IMR-90 (cell line): ENCODE data around the gene ZFPL1. TPM values are rescaled to one million over a fixed set of nuclear protein-coding genes. Genes with fewer than 3 reads are reported as not detected.

Experiments
- ATAC-seq: fragments of 200-7000 bp; cut with Tn5 transposase; 2 replicates; pipeline ENCODE4 v1.9.1; 2020; ENCODE audit warnings: low read depth, mild to moderate bottlenecking, moderate library complexity
- BruUV-seq: library from RNA; stranded (reverse); fragments of 400-500 nt; replicated peaks from 2 replicates; lab custom pipeline; 2021; lab: Mats Ljungman, UMichigan
- CTCF ChIA-PET: fragments of 300-600 bp; formaldehyde crosslinking; extraction: SDS; loops from one replicate; lab custom pipeline; 2021; ENCODE audit warnings: antibody characterized with exemption; lab: Yijun Ruan, JAX
- POLR2A ChIA-PET: fragments of 300-600 bp; sonication (Branson Sonifier 250); formaldehyde crosslinking; loops from one replicate; lab custom pipeline; 2022; ENCODE audit warnings: antibody characterized with exemption; ENCODE audit not compliant: unreplicated experiment; lab: Charles Lee
- DNase-seq: peaks from one replicate; pipeline ENCODE4 v3.0.0; 2013
- H2AFZ ChIP-seq: replicated peaks from 2 replicates; pipeline ENCODE3; 2013; ENCODE audit warnings: low read length, mild to moderate bottlenecking; ENCODE audit not compliant: poor library complexity
- H2AK5ac ChIP-seq: 2 replicates; pipeline ENCODE4 v1.6.1; 2013; ENCODE audit warnings: low read depth, low read length, inconsistent platforms
- H2AK9ac ChIP-seq: replicated peaks from 2 replicates; pipeline ENCODE3; 2013; ENCODE audit warnings: mild to moderate bottlenecking, low read depth, low read length, moderate library complexity; ENCODE audit not compliant: poor library complexity
- H2BK120ac ChIP-seq: 2 replicates; pipeline ENCODE4 v1.6.1; 2013; ENCODE audit warnings: low read depth, low read length, inconsistent platforms
- H2BK15ac ChIP-seq: 3 replicates; pipeline ENCODE4 v1.6.1; 2013; ENCODE audit warnings: low read depth, low read length, inconsistent platforms
- H2BK20ac ChIP-seq: 2 replicates; pipeline ENCODE4 v1.6.1; 2013; ENCODE audit warnings: low read depth, mild to moderate bottlenecking, inconsistent platforms, low read length, moderate library complexity
- H2BK5ac ChIP-seq: 2 replicates; pipeline ENCODE4 v1.6.1; 2013; ENCODE audit warnings: mild to moderate bottlenecking, low read depth, low read length, inconsistent platforms; ENCODE audit not compliant: poor library complexity, severe bottlenecking
- H3K14ac ChIP-seq: replicated peaks from 2 replicates; pipeline ENCODE4 v1.6.1; 2013; ENCODE audit warnings: low read depth, low read length, inconsistent platforms
- H3K18ac ChIP-seq: 2 replicates; pipeline ENCODE4 v1.6.1; 2013; ENCODE audit warnings: low read depth, low read length, control low read depth
- H3K23ac ChIP-seq: 2 replicates; pipeline ENCODE4 v1.6.1; 2013; ENCODE audit warnings: low read depth, low read length, inconsistent platforms
- H3K27ac ChIP-seq: 2 replicates; pipeline ENCODE4 v1.5.1; 2013; ENCODE audit warnings: mild to moderate bottlenecking, control low read depth, low read length; ENCODE audit not compliant: insufficient read depth
- H3K27me3 ChIP-seq: 2 replicates; pipeline ENCODE4 v1.6.1; 2013; ENCODE audit warnings: low read length; ENCODE audit not compliant: control insufficient read depth, insufficient read depth
- H3K36me3 ChIP-seq: 2 replicates; pipeline ENCODE4 v1.6.1; 2013; ENCODE audit warnings: low read length, mixed read lengths; ENCODE audit not compliant: control insufficient read depth, insufficient read depth
- H3K4ac ChIP-seq: 2 replicates; pipeline ENCODE4 v1.6.1; 2013; ENCODE audit warnings: low read depth, low read length, inconsistent platforms
- H3K4me1 ChIP-seq: 2 replicates; pipeline ENCODE4 v1.6.1; 2013; ENCODE audit warnings: low read length, mixed read lengths; ENCODE audit not compliant: control insufficient read depth, insufficient read depth
- H3K4me2 ChIP-seq: 2 replicates; pipeline ENCODE4 v1.6.1; 2013; ENCODE audit warnings: low read depth, mild to moderate bottlenecking, control low read depth, low read length, moderate library complexity
- H3K4me3 ChIP-seq: 2 replicates; pipeline ENCODE4 v1.5.1; 2013; ENCODE audit warnings: low read depth, mild to moderate bottlenecking, control low read depth, low read length, moderate library complexity; ENCODE audit not compliant: insufficient read depth
- H3K56ac ChIP-seq: 2 replicates; pipeline ENCODE4 v1.6.1; 2013; ENCODE audit warnings: low read length, inconsistent platforms; ENCODE audit not compliant: insufficient read depth; ENCODE audit errors: extremely low read depth
- H3K79me1 ChIP-seq, 2 experiments: 2 replicates each; pipeline ENCODE4 v1.6.1; 2013; ENCODE audit warnings: low read length in 2 of 2, inconsistent platforms in 1 of 2, low read depth in 1 of 2
- H3K9ac ChIP-seq: 2 replicates; pipeline ENCODE4 v1.6.1; 2013; ENCODE audit warnings: low read depth, low read length, control low read depth
- H3K9me1 ChIP-seq: 2 replicates; pipeline ENCODE4 v1.6.1; 2013; ENCODE audit warnings: low read length, inconsistent platforms; ENCODE audit not compliant: insufficient read depth
- H3K9me3 ChIP-seq: 2 replicates; pipeline ENCODE4 v1.6.1; 2013; ENCODE audit warnings: low read length; ENCODE audit not compliant: control insufficient read depth, insufficient read depth
- H4K20me1 ChIP-seq: 2 replicates; pipeline ENCODE4 v1.6.1; 2013; ENCODE audit warnings: low read length, inconsistent platforms; ENCODE audit not compliant: insufficient read depth
- H4K5ac ChIP-seq: 2 replicates; pipeline ENCODE4 v1.6.1; 2013; ENCODE audit warnings: mild to moderate bottlenecking, low read depth, low read length, control low read depth
- H4K8ac ChIP-seq, 2 experiments: 2 replicates each; pipeline ENCODE4 v1.6.1; 2013; ENCODE audit warnings: low read depth in 2 of 2, low read length in 2 of 2, control low read depth in 1 of 2, inconsistent platforms in 1 of 2
- H4K91ac ChIP-seq: 2 replicates; pipeline ENCODE4 v1.6.1; 2013; ENCODE audit warnings: low read depth, low read length, inconsistent platforms; ENCODE audit not compliant: insufficient read depth
- BHLHE40 ChIP-seq: fragments of 150-350 bp; IDR thresholded peaks from 2 replicates; pipeline ENCODE4 v1.6.1; 2016; ENCODE audit warnings: mild to moderate bottlenecking, low read depth, low read length
- CHD1 ChIP-seq: IDR thresholded peaks from 2 replicates; pipeline ENCODE4 v1.6.1; 2012; ENCODE audit warnings: low read depth, low read length, improper control_type of control experiment
- CTCF ChIP-seq: conservative IDR thresholded peaks from 2 replicates; pipeline ENCODE4 v1.5.1; 2012; ENCODE audit warnings: mild to moderate bottlenecking, low read depth, low read length, improper control_type of control experiment
- ELK1 ChIP-seq: fragments of 150-350 bp; IDR thresholded peaks from 2 replicates; pipeline ENCODE4 v1.6.1; 2016; ENCODE audit warnings: low read depth, mild to moderate bottlenecking, low read length, moderate library complexity, borderline replicate concordance
- MAZ ChIP-seq: IDR thresholded peaks from 2 replicates; pipeline ENCODE4 v1.6.1; 2012; ENCODE audit warnings: low read depth, mild to moderate bottlenecking, low read length, improper control_type of control experiment, moderate library complexity, borderline replicate concordance
- MXI1 ChIP-seq: IDR thresholded peaks from 2 replicates; pipeline ENCODE4 v1.6.1; 2012; ENCODE audit warnings: low read depth, mild to moderate bottlenecking, low read length, moderate library complexity, borderline replicate concordance
- POLR2A ChIP-seq: IDR thresholded peaks from 2 replicates; pipeline ENCODE4 v1.6.1; 2012; ENCODE audit warnings: mild to moderate bottlenecking, low read depth, low read length
- RAD21 ChIP-seq: IDR thresholded peaks from 2 replicates; pipeline ENCODE4 v1.6.1; 2012; ENCODE audit warnings: low read length, improper control_type of control experiment
- RCOR1 ChIP-seq: IDR thresholded peaks from 2 replicates; pipeline ENCODE4 v1.6.1; 2012; ENCODE audit warnings: mild to moderate bottlenecking, low read length, improper control_type of control experiment; ENCODE audit not compliant: insufficient replicate concordance
- RFX5 ChIP-seq: IDR thresholded peaks from 2 replicates; pipeline ENCODE4 v1.8.0; 2012; ENCODE audit warnings: low read depth, mild to moderate bottlenecking, low read length, moderate library complexity
- SMC3 ChIP-seq: fragments of 150-350 bp; IDR thresholded peaks from 2 replicates; pipeline ENCODE4 v1.6.1; 2016; ENCODE audit warnings: low read depth, mild to moderate bottlenecking, antibody characterized with exemption, low read length, moderate library complexity
- USF2 ChIP-seq: fragments of 150-350 bp; IDR thresholded peaks from 2 replicates; pipeline ENCODE4 v1.6.1; 2017; ENCODE audit warnings: mild to moderate bottlenecking, antibody characterized with exemption, low read length, low read depth
- WGBS, 2 experiments: methylation state at CpG; one replicate each; pipeline versions ENCODE4 v1.1.5 to v1.1.7; 2013; ENCODE audit warnings: missing lambda C conversion rate in 2 of 2; ENCODE audit not compliant: insufficient read length in 1 of 2; ENCODE audit errors: extremely low coverage in 2 of 2; 5-methylcytosine and 5-hydroxymethylcytosine counted together
- dilution Hi-C: fragments of 300-500 bp; cut with HindIII; formaldehyde crosslinking; loops from one replicate; pipeline ENCODE4 v1.14.3; 2018; ENCODE audit warnings: low sequenced_read_pairs; ENCODE audit not compliant: unreplicated experiment
- in situ Hi-C: fragments of 300-500 bp; cut with MboI; formaldehyde crosslinking; loops from 3 replicates; pipeline ENCODE4 v1.14.3; 2019; ENCODE audit warnings: low sequenced_read_pairs, inconsistent platforms, mixed read lengths
- intact Hi-C: fragments of 100-400 bp; cut with micrococcal nuclease; formaldehyde crosslinking; loops from 2 replicates; pipeline ENCODE4 v1.10.0; 2022
- polyA plus RNA-seq, 3 experiments: library from polyadenylated mRNA; depleted of rRNA; stranded (reverse); fragments of >200 nt; gene quantifications; 2 replicates each; pipeline ENCODE4 v1.2.3, GENCODE V29; 2012; ENCODE audit warnings: low replicate concordance in 1 of 3
- total RNA-seq: library from RNA; depleted of rRNA; stranded (reverse); fragments of >200 nt; gene quantifications from 2 replicates; pipeline ENCODE4 v1.2.3, GENCODE V29; 2012

Gene ZFPL1
- total and polyA plus RNA-seq, 2 of the 4 experiments (the other 2 are of a cell fraction) = 24.0 to 67.5 TPM

GRCh38 chr11:65131417-65131776 lies 47.4 kb downstream of the ZFPL1 start (continued):
- no peak for TF ChIP-seq ELK1
- no peak for TF ChIP-seq BHLHE40
- no peak for TF ChIP-seq CHD1

- in situ Hi-C loops = no loop called here
- DNase-seq (no peak), ATAC-seq (no peak)
- no peak overlapping the region for H4K8ac ChIP-seq
- H2AFZ ChIP-seq = no peak overlapping the region
- peaks cover 34% of the 10 kb centered on the region for H4K20me1 ChIP-seq
- H3K27ac ChIP-seq = no peak overlapping the region
- no peak overlapping the region for H3K4ac ChIP-seq
- H3K18ac ChIP-seq = no peak overlapping the region
- peaks cover 21% of the 10 kb centered on the region for H3K9me1 ChIP-seq
- no peaks in the 10 kb centered on the region for H3K9me3 ChIP-seq
- no TSS peak for BruUV-seq
- no peak overlapping the region for H4K5ac ChIP-seq
- no peak overlapping the region for H2BK120ac ChIP-seq
- no peak overlapping the region for H2AK9ac ChIP-seq
- WGBS, 2 experiments = no CpG with 5 or more reads among the region's 6 CpGs
- H2AK5ac ChIP-seq = no peak overlapping the region
- no peak overlapping the region for H3K4me3 ChIP-seq
- no peak overlapping the region for H2BK20ac ChIP-seq
- H3K27me3 ChIP-seq = no peaks in the 10 kb centered on the region
- H3K14ac ChIP-seq = no peak overlapping the region
- no peak overlapping the region for H3K4me2 ChIP-seq
- H4K91ac ChIP-seq = no peak overlapping the region
- POLR2A ChIA-PET = interaction anchor here (1.0 kb wide), 1 partner anchor 10 kb away, joined by 3 read pairs; the partner anchor contains the start of genes FAU and MRPL49
- no peak overlapping the region for H2BK5ac ChIP-seq
- dilution Hi-C loops = no loop called here
- CTCF ChIA-PET = interaction anchor here (0.5 kb wide), 1 partner anchor 253 kb away, joined by 3 read pairs; no protein-coding TSS in a partner anchor
- intact Hi-C loops = no loop called here
- H3K56ac ChIP-seq = no peak overlapping the region
- peaks cover 57% of the 10 kb centered on the region for H3K36me3 ChIP-seq
- H2BK15ac ChIP-seq = no peak overlapping the region
- H3K4me1 ChIP-seq = peaks cover 6% of the 10 kb centered on the region; the same call in 1 of the 2 replicates
- no peak overlapping the region for H3K23ac ChIP-seq
- no peak overlapping the region for H3K9ac ChIP-seq
- peaks cover 24 to 50% of the 10 kb centered on the region in 2 experiments for H3K79me1 ChIP-seq
- TF ChIP-seq RAD21 (no peak), CTCF (no peak), MXI1 (no peak), CHD1 (no peak), RCOR1 (no peak), USF2 (no peak), MAZ (no peak), RFX5 (no peak), SMC3 (no peak), POLR2A (no peak), ELK1 (no peak)
Observed at GRCh38 chr11:65131895-65132237, 47.8 kb downstream of the ZFPL1 start.
